ENCODE data around the gene MICAL3.

MICAL3 gene

DNA sequence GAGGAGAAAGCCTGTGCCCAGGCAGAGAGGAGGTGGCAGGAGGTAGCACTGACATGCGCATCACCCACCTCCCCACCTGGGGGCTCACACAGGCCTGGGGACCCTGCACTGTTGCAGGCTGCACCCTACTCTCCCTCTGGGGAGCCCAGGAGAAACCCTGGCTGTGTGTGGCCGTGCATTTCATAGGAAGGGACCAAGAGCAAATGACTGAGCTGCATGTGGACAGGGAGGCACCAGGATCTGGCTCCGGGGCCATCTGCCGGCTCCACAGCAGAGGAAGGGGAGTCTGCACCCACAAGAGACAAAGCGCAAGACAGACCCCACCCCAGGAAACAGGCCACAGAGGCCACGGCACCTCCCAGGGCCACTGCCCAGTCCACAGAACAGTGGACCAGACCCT is 272.8 kb downstream of the MICAL3 start:
- no peak overlapping the region for H3K4me3 ChIP-seq (ENCODE audit: control insufficient read depth, low read depth, low read length)
- no peak for TF ChIP-seq CTCF (conservative IDR thresholded peaks at IDR 0.05; ENCODE audit: control insufficient read depth, insufficient read depth, low read depth, low read length)
- no peak for DNase-seq (ENCODE audit: low read depth)

DNA sequence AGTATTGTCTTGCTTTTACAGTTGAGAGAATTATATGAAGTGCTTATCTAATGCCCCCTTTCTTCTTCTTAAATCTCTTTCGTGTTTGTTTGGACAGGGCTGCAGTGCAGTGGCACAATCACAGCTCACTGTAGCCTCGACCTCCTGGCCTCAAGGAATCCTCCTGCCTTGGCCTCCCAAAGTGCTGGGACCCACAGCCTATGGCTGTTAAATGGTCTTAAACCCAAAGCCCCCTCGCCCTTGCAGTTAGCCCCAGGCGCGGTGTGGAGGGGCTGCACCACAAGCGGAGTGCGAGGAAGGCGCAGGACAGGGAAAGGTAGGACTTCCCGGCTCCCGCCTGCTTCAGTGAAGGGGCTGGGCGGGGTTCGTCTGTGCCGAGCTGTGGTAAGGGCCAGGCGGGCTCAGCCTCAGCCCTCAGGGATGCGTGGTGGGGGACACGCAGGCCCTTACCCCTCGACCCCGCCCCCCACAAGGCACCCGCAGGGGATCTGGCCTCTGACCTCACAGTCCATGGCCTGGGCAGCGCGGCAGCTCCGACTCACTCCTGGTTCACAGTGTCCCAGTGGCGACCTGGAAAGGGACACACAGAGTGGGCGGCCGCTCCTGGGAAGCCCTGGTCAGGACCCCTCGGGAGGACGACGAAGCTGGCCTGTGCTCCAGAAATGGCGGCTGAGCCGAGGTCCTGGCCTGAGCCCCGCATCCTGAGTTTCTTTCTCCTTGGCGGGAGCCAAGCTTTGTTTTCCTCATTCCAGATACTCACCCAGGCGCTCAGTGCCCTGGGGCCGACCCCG is 274.6 kb downstream of the MICAL3 start:
- H3K4me3 ChIP-seq (ENCODE audit: control insufficient read depth, low read depth, low read length) = no peak overlapping the region
- no peak for DNase-seq (ENCODE audit: low read depth)
- no peak for TF ChIP-seq CTCF (conservative IDR thresholded peaks at IDR 0.05; ENCODE audit: control insufficient read depth, insufficient read depth, low read depth, low read length)

DNA sequence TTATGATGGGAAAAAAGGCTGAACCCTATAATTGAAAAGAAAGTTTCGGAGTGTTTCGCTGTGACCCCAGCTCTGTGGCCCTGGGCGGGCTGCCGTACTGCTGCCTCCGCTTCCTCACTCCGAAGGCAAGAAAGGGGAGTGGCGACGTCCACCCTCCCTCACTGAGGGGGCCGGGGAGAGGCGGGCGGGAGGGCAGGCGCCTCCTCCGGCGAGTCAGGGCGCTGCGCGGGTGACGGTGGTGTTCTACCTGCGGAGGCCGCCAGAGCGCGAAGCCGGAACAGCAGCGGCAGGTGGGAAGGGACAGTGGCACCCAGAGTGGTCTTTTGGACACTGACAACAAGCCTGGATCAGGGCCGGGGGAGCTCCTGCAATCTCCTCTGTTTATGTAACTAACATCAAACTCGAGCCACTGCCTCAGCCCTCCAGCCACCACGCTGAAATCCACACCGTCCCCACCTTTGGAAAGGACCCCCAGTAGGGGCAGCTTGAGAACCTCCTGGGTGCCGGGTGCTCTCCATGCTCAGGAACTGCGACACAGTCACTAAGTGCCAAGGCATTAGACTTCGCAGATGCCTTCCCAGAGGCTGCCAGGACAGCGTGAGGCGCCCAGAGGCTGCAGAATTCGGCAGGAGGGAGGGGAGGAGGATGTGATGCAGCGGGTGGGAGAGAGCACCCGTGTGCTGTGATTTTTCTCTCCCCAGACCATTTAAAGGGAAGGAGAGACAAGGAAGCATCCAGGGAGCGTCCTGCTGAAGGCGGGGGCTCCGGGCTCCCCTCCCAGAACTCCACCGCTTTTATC is 275.6 kb downstream of the MICAL3 start:
- no peak overlapping the region for H3K4me3 ChIP-seq (ENCODE audit: control insufficient read depth, low read depth, low read length)
- DNase-seq (ENCODE audit: low read depth) = no peak
- TF ChIP-seq CTCF (conservative IDR thresholded peaks at IDR 0.05; ENCODE audit: control insufficient read depth, insufficient read depth, low read depth, low read length) = no peak

- DNase-seq (ENCODE audit: low read depth) = no peak
- H3K4me3 ChIP-seq (ENCODE audit: control insufficient read depth, low read depth, low read length) = no peak overlapping the region
- no peak for TF ChIP-seq CTCF (conservative IDR thresholded peaks at IDR 0.05; ENCODE audit: control insufficient read depth, insufficient read depth, low read depth, low read length)
Observed at GRCh38 chr22:17746916-17747315, 277.4 kb downstream of the MICAL3 start.

GRCh38 chr22:17744430-17744829 is 279.9 kb downstream of the MICAL3 start:
- no peak for TF ChIP-seq CTCF (conservative IDR thresholded peaks at IDR 0.05; ENCODE audit: control insufficient read depth, insufficient read depth, low read depth, low read length)
- DNase-seq (ENCODE audit: low read depth) = no peak
- no peak overlapping the region for H3K4me3 ChIP-seq (ENCODE audit: control insufficient read depth, low read depth, low read length)

- no peak for DNase-seq (ENCODE audit: low read depth)
- no peak for TF ChIP-seq CTCF (conservative IDR thresholded peaks at IDR 0.05; ENCODE audit: control insufficient read depth, insufficient read depth, low read depth, low read length)
- no peak overlapping the region for H3K4me3 ChIP-seq (ENCODE audit: control insufficient read depth, low read depth, low read length)
Observed at GRCh38 chr22:17743661-17744411, 280.5 kb downstream of the MICAL3 start.

Data from fibroblast of mammary gland (primary cell).